Spleen (tissue), 7 donors: Measurements from ENCODE around the gene ALG14.

Experiments
- CTCF ChIP-seq, 11 experiments: fragments of 200-600 bp in 7 of 11; fragments of 450-650 bp in 4 of 11; sonication (generic) in 4 of 11; IDR thresholded peaks in 8 of 11; conservative IDR thresholded peaks in 3 of 11; 1 replicate in 7 of 11; 2 replicates in 4 of 11; pipeline versions ENCODE4 v1.4.0 to v1.8.0; 2016 to 2021; ENCODE audit warnings: antibody characterized with exemption in 11 of 11, inconsistent platforms in 4 of 11, mild to moderate bottlenecking in 1 of 11
- POLR2A ChIP-seq, 3 donors: fragments of 450-650 bp; IDR thresholded peaks; one replicate each; pipeline ENCODE4 v1.5.1; 2017; ENCODE audit warnings: antibody characterized with exemption in 3 of 3, mild to moderate bottlenecking in 1 of 3
- POLR2AphosphoS5 ChIP-seq, 3 donors: sonication (generic); formaldehyde crosslinking; IDR thresholded peaks; one replicate each; pipeline ENCODE4 v1.5.1; 2017; ENCODE audit warnings: antibody characterized with exemption in 3 of 3
- donor health status: DM: no; HTN: no; CAD: no; lungs with moderate emphysema.
- donor health status: DM: no; HTN: no; CAD: no.
- donor health status: DM: no; HTN: no; CAD: no.

- TF ChIP-seq POLR2AphosphoS5 (IDR thresholded peaks at IDR 0.05) (no peak), POLR2A (IDR thresholded peaks at IDR 0.05) (no peak), CTCF (IDR thresholded peaks at IDR 0.05 in 8 of 11, conservative IDR thresholded peaks at IDR 0.05 in 3 of 11) (no peak)
Observed at GRCh38 chr1:94955767-94956632, 116.8 kb downstream of the ALG14 start.
